Liver (tissue), 9 donors: Measurements from ENCODE around the gene PERCC1. TPM values are rescaled to one million over a fixed set of nuclear protein-coding genes. Genes with fewer than 3 reads are reported as not detected.

ENCODE experiments used
- DNase-seq: peaks from one replicate; pipeline ENCODE4 v3.0.0-alpha.2; 2017; ENCODE audit warnings: low spot score
- H3K27ac ChIP-seq, 2 donors: one replicate each; pipeline ENCODE4 v1.7.0; 2013; ENCODE audit warnings: inconsistent platforms in 2 of 2, low read length in 2 of 2, control low read depth in 1 of 2, low read depth in 1 of 2, mild to moderate bottlenecking in 1 of 2
- H3K27me3 ChIP-seq, 4 donors: one replicate each; pipeline versions ENCODE4 v1.6.1 to v1.7.0; 2013; ENCODE audit warnings: low read length in 3 of 4, inconsistent platforms in 1 of 4, mild to moderate bottlenecking in 1 of 4, moderate library complexity in 1 of 4; ENCODE audit not compliant: control insufficient read depth in 4 of 4, insufficient read depth in 4 of 4
- H3K36me3 ChIP-seq, 4 donors: one replicate each; pipeline versions ENCODE4 v1.6.1 to v1.7.0; 2013; ENCODE audit warnings: low read length in 3 of 4, mild to moderate bottlenecking in 3 of 4, low read depth in 1 of 4, moderate library complexity in 1 of 4; ENCODE audit not compliant: control insufficient read depth in 4 of 4, insufficient read depth in 3 of 4
- H3K4me1 ChIP-seq, 4 donors: one replicate each; pipeline versions ENCODE4 v1.6.1 to v1.7.0; 2013; ENCODE audit warnings: low read length in 3 of 4, mild to moderate bottlenecking in 3 of 4, moderate library complexity in 1 of 4; ENCODE audit not compliant: control insufficient read depth in 4 of 4, insufficient read depth in 4 of 4
- H3K4me3 ChIP-seq, 3 donors: one replicate each; pipeline versions ENCODE4 v1.6.1 to v1.7.0; 2013; ENCODE audit warnings: low read length in 3 of 3, control low read depth in 1 of 3, low read depth in 1 of 3, mild to moderate bottlenecking in 1 of 3
- H3K9ac ChIP-seq, 2 donors: one replicate each; pipeline ENCODE4 v1.7.0; 2013; ENCODE audit warnings: low read length in 2 of 2, mild to moderate bottlenecking in 2 of 2, moderate library complexity in 2 of 2, control low read depth in 1 of 2, low read depth in 1 of 2
- H3K9me3 ChIP-seq, 4 donors: one replicate each; pipeline versions ENCODE4 v1.6.1 to v1.7.0; 2013; ENCODE audit warnings: low read length in 3 of 4; ENCODE audit not compliant: control insufficient read depth in 4 of 4
- EGR1 ChIP-seq, 2 donors: IDR thresholded peaks; 2 replicates each; pipeline ENCODE4 v1.6.1; 2016 to 2018; ENCODE audit warnings: antibody characterized with exemption in 2 of 2, low read depth in 2 of 2
- FOXA2 ChIP-seq: IDR thresholded peaks from 2 replicates; pipeline ENCODE4 v1.6.1; 2016; ENCODE audit warnings: antibody characterized with exemption
- GABPA ChIP-seq, 2 donors: IDR thresholded peaks in 1 of 2; conservative IDR thresholded peaks in 1 of 2; 2 replicates each; pipeline ENCODE4 v1.6.1; 2016; ENCODE audit warnings: antibody characterized with exemption in 2 of 2, mild to moderate bottlenecking in 1 of 2, moderate library complexity in 1 of 2
- HNF4A ChIP-seq, 2 donors: conservative IDR thresholded peaks; 2 replicates each; pipeline ENCODE4 v1.6.1; 2016; ENCODE audit warnings: antibody characterized with exemption in 2 of 2, mild to moderate bottlenecking in 2 of 2
- HNF4G ChIP-seq: IDR thresholded peaks from 2 replicates; pipeline ENCODE4 v1.6.1; 2016; ENCODE audit warnings: antibody characterized with exemption
- JUND ChIP-seq, 2 donors: IDR thresholded peaks; 2 replicates each; pipeline ENCODE4 v1.6.1; 2016; ENCODE audit warnings: antibody characterized with exemption in 2 of 2
- NR2F2 ChIP-seq: IDR thresholded peaks from 2 replicates; pipeline ENCODE4 v1.6.1; 2016; ENCODE audit warnings: antibody characterized with exemption
- RAD21 ChIP-seq, 2 donors: IDR thresholded peaks; 2 replicates each; pipeline ENCODE4 v1.6.1; 2016; ENCODE audit warnings: antibody characterized with exemption in 2 of 2, mild to moderate bottlenecking in 2 of 2
- RXRA ChIP-seq, 2 donors: IDR thresholded peaks; 2 replicates each; pipeline ENCODE4 v1.6.1; 2017 to 2018; ENCODE audit warnings: antibody characterized with exemption in 2 of 2, mild to moderate bottlenecking in 1 of 2
- SP1 ChIP-seq: IDR thresholded peaks from 2 replicates; pipeline ENCODE4 v1.6.1; 2018; ENCODE audit warnings: antibody characterized with exemption, mild to moderate bottlenecking
- YY1 ChIP-seq: IDR thresholded peaks from 2 replicates; pipeline ENCODE4 v1.6.1; 2016; ENCODE audit warnings: antibody characterized with exemption, mild to moderate bottlenecking
- WGBS: extraction: QIAGEN DNeasy Blood & Tissue Kit; methylation state at CpG from one replicate; pipeline ENCODE4 v1.1.7; 2013; 5-methylcytosine and 5-hydroxymethylcytosine counted together
- polyA plus RNA-seq, 2 donors: library from polyadenylated mRNA; stranded (reverse) in 1 of 2; unstranded in 1 of 2; fragments of 200-250 nt in 1 of 2; fragments of >200 nt in 1 of 2; fragmentation: Nextera tagmentation in 1 of 2; extraction: Ambion mirVana in 1 of 2; gene quantifications; one replicate each; pipeline versions ENCODE4 v1.2.1 to v1.2.3, GENCODE V29; 2013 to 2015
- total RNA-seq, 2 donors: library from RNA; depleted of rRNA; stranded (reverse); fragments of >200 nt; gene quantifications; one replicate each; pipeline ENCODE4 v1.2.3, GENCODE V29; 2014
- TF ChIP-seq, protein P1 (sequence below): fragments of 150-350 bp; IDR thresholded peaks from 2 replicates; pipeline ENCODE4 v1.5.1; 2017; ENCODE audit warnings: improper control_type of control experiment, low read depth, low read length; ENCODE audit not compliant: missing input control
- TF ChIP-seq, protein P2 (sequence below): IDR thresholded peaks from 2 replicates; pipeline ENCODE4 v1.6.1; 2016; ENCODE audit warnings: antibody characterized with exemption
- TF ChIP-seq, protein P3 (sequence below): IDR thresholded peaks from 2 replicates; pipeline ENCODE4 v1.6.1; 2016; ENCODE audit warnings: antibody characterized with exemption
- TF ChIP-seq, protein P4 (sequence below): IDR thresholded peaks from 2 replicates; pipeline ENCODE4 v1.6.1; 2016; ENCODE audit warnings: antibody characterized with exemption
- TF ChIP-seq, protein P5 (sequence below): IDR thresholded peaks from 2 replicates; pipeline ENCODE4 v1.6.1; 2016; ENCODE audit warnings: antibody characterized with exemption, mild to moderate bottlenecking
- donor health status: healthy.
- donor health status: healthy.
- donor health status: healthy.
- donor health status: healthy.
- donor health status: healthy.

Gene PERCC1
- total and polyA plus RNA-seq, 4 donors: 0.50 to 4.7 TPM; not detected in 2

DNA sequence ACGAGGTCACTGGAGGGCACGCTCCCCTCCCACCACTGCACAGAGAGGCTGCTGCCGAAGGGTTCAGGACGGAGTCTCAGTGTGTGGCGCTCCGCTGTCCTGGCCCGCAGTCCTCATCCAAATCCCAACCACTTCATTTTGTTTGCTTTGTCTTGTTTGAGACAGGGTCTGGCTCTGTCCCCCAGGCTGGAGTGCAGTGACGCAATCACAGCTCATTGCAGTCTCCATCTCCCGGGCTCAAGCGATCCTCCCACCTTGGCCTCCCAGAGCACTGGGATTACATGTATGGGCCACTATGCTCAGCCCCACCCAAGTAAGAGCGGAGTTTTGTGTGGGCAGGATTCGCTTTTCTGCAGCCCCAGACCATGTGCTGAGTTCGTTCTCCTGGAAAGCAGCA, 29.1 kb upstream of the PERCC1 start:
- no peak overlapping the region for H3K4me3 ChIP-seq
- TF ChIP-seq, protein P1, sequence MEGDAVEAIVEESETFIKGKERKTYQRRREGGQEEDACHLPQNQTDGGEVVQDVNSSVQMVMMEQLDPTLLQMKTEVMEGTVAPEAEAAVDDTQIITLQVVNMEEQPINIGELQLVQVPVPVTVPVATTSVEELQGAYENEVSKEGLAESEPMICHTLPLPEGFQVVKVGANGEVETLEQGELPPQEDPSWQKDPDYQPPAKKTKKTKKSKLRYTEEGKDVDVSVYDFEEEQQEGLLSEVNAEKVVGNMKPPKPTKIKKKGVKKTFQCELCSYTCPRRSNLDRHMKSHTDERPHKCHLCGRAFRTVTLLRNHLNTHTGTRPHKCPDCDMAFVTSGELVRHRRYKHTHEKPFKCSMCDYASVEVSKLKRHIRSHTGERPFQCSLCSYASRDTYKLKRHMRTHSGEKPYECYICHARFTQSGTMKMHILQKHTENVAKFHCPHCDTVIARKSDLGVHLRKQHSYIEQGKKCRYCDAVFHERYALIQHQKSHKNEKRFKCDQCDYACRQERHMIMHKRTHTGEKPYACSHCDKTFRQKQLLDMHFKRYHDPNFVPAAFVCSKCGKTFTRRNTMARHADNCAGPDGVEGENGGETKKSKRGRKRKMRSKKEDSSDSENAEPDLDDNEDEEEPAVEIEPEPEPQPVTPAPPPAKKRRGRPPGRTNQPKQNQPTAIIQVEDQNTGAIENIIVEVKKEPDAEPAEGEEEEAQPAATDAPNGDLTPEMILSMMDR: no peak
- TF ChIP-seq HNF4A (conservative IDR thresholded peaks at IDR 0.05): no peak
- TF ChIP-seq, protein P2, sequence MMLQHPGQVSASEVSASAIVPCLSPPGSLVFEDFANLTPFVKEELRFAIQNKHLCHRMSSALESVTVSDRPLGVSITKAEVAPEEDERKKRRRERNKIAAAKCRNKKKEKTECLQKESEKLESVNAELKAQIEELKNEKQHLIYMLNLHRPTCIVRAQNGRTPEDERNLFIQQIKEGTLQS: no peak
- no peak for TF ChIP-seq JUND (IDR thresholded peaks at IDR 0.05)
- no peak for TF ChIP-seq RAD21 (IDR thresholded peaks at IDR 0.05)
- no peak for TF ChIP-seq EGR1 (IDR thresholded peaks at IDR 0.05; ENCODE audit: low read depth in 2 of 2)
- TF ChIP-seq YY1: no peak
- TF ChIP-seq GABPA (IDR thresholded peaks at IDR 0.05 in 1 of 2, conservative IDR thresholded peaks at IDR 0.05 in 1 of 2): no peak
- no peak for TF ChIP-seq NR2F2
- TF ChIP-seq, protein P3, sequence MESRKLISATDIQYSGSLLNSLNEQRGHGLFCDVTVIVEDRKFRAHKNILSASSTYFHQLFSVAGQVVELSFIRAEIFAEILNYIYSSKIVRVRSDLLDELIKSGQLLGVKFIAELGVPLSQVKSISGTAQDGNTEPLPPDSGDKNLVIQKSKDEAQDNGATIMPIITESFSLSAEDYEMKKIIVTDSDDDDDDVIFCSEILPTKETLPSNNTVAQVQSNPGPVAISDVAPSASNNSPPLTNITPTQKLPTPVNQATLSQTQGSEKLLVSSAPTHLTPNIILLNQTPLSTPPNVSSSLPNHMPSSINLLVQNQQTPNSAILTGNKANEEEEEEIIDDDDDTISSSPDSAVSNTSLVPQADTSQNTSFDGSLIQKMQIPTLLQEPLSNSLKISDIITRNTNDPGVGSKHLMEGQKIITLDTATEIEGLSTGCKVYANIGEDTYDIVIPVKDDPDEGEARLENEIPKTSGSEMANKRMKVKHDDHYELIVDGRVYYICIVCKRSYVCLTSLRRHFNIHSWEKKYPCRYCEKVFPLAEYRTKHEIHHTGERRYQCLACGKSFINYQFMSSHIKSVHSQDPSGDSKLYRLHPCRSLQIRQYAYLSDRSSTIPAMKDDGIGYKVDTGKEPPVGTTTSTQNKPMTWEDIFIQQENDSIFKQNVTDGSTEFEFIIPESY: no peak
- TF ChIP-seq, protein P4, sequence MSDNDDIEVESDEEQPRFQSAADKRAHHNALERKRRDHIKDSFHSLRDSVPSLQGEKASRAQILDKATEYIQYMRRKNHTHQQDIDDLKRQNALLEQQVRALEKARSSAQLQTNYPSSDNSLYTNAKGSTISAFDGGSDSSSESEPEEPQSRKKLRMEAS: no peak
- TF ChIP-seq FOXA2: no peak
- no peak for TF ChIP-seq SP1
- TF ChIP-seq RXRA (IDR thresholded peaks at IDR 0.05): no peak
- no peak for DNase-seq
- no peaks in the 10 kb centered on the region for H3K4me1 ChIP-seq
- H3K27ac ChIP-seq: no peak overlapping the region
- H3K27me3 ChIP-seq: no peaks in the 10 kb centered on the region
- 92% methylated on average over 13 of the region's 13 CpGs for WGBS
- H3K36me3 ChIP-seq: peaks cover 7 to 52% (median 12%) of the 10 kb centered on the region in 4 donors
- H3K9ac ChIP-seq: no peak overlapping the region
- no peaks in the 10 kb centered on the region for H3K9me3 ChIP-seq

DNA sequence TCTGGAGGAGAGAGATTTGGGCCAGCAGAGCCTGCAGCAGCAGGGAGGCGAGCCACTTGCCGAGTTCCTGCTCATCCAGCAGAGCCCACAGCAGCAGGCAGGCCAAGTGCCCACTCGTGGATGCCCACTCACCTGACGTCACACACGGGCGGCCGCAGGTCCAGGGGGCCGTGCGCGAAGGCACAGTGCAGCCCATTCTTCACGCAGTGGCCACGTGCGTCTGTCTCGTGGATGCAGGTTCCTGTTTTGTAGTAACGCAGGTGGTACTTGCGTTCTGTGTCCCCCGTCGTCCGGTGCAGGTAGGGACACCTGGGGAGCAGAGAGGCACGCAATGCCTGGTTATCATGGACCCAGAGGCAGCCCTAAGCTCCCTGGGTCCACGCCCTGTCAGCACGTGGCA, 27.8 kb upstream of the PERCC1 start:
- no peak overlapping the region for H3K9ac ChIP-seq
- H3K27me3 ChIP-seq: no peaks in the 10 kb centered on the region
- H3K4me1 ChIP-seq: peaks cover 0 to 5% (median 1%) of the 10 kb centered on the region in 4 donors
- TF ChIP-seq, protein P4: no peak
- TF ChIP-seq RXRA (IDR thresholded peaks at IDR 0.05) (no peak), NR2F2 (no peak), SP1 (no peak), HNF4A (conservative IDR thresholded peaks at IDR 0.05) (no peak), JUND (IDR thresholded peaks at IDR 0.05) (no peak), EGR1 (IDR thresholded peaks at IDR 0.05; ENCODE audit: low read depth in 2 of 2) (no peak), FOXA2 (no peak), HNF4G (no peak), YY1 (no peak), RAD21 (IDR thresholded peaks at IDR 0.05) (no peak)
- TF ChIP-seq, protein P3: no peak
- TF ChIP-seq, protein P1: no peak
- TF ChIP-seq, protein P5, sequence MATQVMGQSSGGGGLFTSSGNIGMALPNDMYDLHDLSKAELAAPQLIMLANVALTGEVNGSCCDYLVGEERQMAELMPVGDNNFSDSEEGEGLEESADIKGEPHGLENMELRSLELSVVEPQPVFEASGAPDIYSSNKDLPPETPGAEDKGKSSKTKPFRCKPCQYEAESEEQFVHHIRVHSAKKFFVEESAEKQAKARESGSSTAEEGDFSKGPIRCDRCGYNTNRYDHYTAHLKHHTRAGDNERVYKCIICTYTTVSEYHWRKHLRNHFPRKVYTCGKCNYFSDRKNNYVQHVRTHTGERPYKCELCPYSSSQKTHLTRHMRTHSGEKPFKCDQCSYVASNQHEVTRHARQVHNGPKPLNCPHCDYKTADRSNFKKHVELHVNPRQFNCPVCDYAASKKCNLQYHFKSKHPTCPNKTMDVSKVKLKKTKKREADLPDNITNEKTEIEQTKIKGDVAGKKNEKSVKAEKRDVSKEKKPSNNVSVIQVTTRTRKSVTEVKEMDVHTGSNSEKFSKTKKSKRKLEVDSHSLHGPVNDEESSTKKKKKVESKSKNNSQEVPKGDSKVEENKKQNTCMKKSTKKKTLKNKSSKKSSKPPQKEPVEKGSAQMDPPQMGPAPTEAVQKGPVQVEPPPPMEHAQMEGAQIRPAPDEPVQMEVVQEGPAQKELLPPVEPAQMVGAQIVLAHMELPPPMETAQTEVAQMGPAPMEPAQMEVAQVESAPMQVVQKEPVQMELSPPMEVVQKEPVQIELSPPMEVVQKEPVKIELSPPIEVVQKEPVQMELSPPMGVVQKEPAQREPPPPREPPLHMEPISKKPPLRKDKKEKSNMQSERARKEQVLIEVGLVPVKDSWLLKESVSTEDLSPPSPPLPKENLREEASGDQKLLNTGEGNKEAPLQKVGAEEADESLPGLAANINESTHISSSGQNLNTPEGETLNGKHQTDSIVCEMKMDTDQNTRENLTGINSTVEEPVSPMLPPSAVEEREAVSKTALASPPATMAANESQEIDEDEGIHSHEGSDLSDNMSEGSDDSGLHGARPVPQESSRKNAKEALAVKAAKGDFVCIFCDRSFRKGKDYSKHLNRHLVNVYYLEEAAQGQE: no peak
- TF ChIP-seq, protein P2: no peak
- WGBS: 95% methylated on average over 22 of the region's 22 CpGs
- no peak overlapping the region for H3K4me3 ChIP-seq
- H3K36me3 ChIP-seq: peaks cover 7 to 49% (median 12%) of the 10 kb centered on the region in 4 donors
- no peaks in the 10 kb centered on the region for H3K9me3 ChIP-seq
- DNase-seq: no peak
- no peak overlapping the region for H3K27ac ChIP-seq
